Psoas muscle (tissue), 8 donors: ENCODE results near the gene RAB11FIP4. TPM values are rescaled to one million over a fixed set of nuclear protein-coding genes. Genes with fewer than 3 reads are reported as not detected.
A peak's percentile ranks its signal among the peaks of the same experiment; 100 is the strongest.

Experiments
- ATAC-seq, 4 donors: fragments of 200-7000 bp; cut with Tn5 transposase; one replicate each; pipeline ENCODE4 v1.9.1; 2020; ENCODE audit warnings: moderate library complexity in 3 of 4, mild to moderate bottlenecking in 2 of 4
- DNase-seq, 2 donors: peaks; one replicate each; pipeline ENCODE4 v3.0.0-alpha.2; 2020
- H3K27ac ChIP-seq: fragments of 200-600 bp; one replicate; pipeline ENCODE4 v1.8.0; 2022
- H3K27me3 ChIP-seq, 3 donors: fragments of 200-600 bp in 1 of 3; one replicate each; pipeline versions ENCODE4 v1.6.1 to v1.8.0; 2013 to 2022; ENCODE audit warnings: low read length in 2 of 3, mild to moderate bottlenecking in 2 of 3, moderate library complexity in 1 of 3; ENCODE audit not compliant: insufficient read depth in 3 of 3
- H3K36me3 ChIP-seq, 2 donors: fragments of 200-600 bp in 1 of 2; one replicate each; pipeline versions ENCODE4 v1.6.1 to v1.8.0; 2013 to 2022; ENCODE audit warnings: low read depth in 1 of 2, mild to moderate bottlenecking in 1 of 2, moderate library complexity in 1 of 2; ENCODE audit not compliant: insufficient read depth in 1 of 2
- H3K4me1 ChIP-seq: fragments of 200-600 bp; one replicate; pipeline ENCODE4 v1.8.0; 2022
- H3K4me3 ChIP-seq: fragments of 200-600 bp; one replicate; pipeline ENCODE4 v1.8.0; 2022; ENCODE audit warnings: mild to moderate bottlenecking
- H3K9me3 ChIP-seq: fragments of 200-600 bp; one replicate; pipeline ENCODE4 v1.8.0; 2022
- CTCF ChIP-seq: fragments of 200-600 bp; IDR thresholded peaks from one replicate; pipeline ENCODE4 v1.8.0; 2022; ENCODE audit warnings: antibody characterized with exemption
- WGBS, 3 donors: extraction: QIAGEN DNeasy Blood & Tissue Kit; methylation state at CpG; one replicate each; pipeline versions ENCODE4 v1.1.6 to v1.1.7; 2013; 5-methylcytosine and 5-hydroxymethylcytosine counted together
- intact Hi-C, 2 donors: fragments of 100-400 bp; cut with DNase I; formaldehyde crosslinking; loops; one replicate each; pipeline versions ENCODE4 v1.11.0 to v1.14.2; 2022
- polyA plus RNA-seq, 3 donors: library from polyadenylated mRNA; stranded (reverse); fragments of 200-250 nt; gene quantifications; one replicate each; pipeline ENCODE4 v1.2.3, GENCODE V29; 2013
- total RNA-seq, 4 donors: library from RNA; stranded (reverse); fragmentation: NEBNext Ultra II Directional in 2 of 4; extraction: Animal tissue kit (Norgen Biotek cat#: 25700) in 2 of 4; gene quantifications; one replicate each; pipeline versions ENCODE4 v1.2.1 to v1.2.4, GENCODE V29; 2021 to 2023
- donor health status: healthy with polysubstance abuse.
- donor health status: DM: no; HTN: no; CAD: no; lungs with moderate emphysema.
- donor health status: Bipolar disorder and iron deficiency.
- donor health status: healthy.
- donor health status: DM: yes; HTN: yes; CAD: no.
- donor health status: DM: no; HTN: no; CAD: no.
- donor health status: DM: no; HTN: no; CAD: no.
- donor health status: DM: yes; HTN: yes; CAD: no.

Gene RAB11FIP4
- total and polyA plus RNA-seq, 7 donors: 0.04 to 1.8 (median 0.41) TPM

GRCh38 chr17:31512796-31513195 lies 121.3 kb downstream of the RAB11FIP4 start:
- DNase-seq: no peak
- WGBS, 3 donors: 94 to 99% (median 95%) methylated on average over 12 of the region's 12 CpGs

GRCh38 chr17:31513731-31514427 lies 122.4 kb downstream of the RAB11FIP4 start:
- Histone ChIP-seq H3K9me3 (no peaks in the 10 kb centered on the region), H3K36me3 (no peaks in the 10 kb centered on the region), H3K4me3 (no peak overlapping the region), H3K4me1 (peaks cover 9% of the 10 kb centered on the region), H3K27ac (no peak overlapping the region), H3K27me3 (no peaks in the 10 kb centered on the region)
- intact Hi-C loops: no loop called here
- WGBS, 3 donors: 86 to 87% (median 87%) methylated on average over 15 of the region's 15 CpGs
- DNase-seq: no peak
- no peak for ATAC-seq
- TF ChIP-seq CTCF: no peak

More at GRCh38 chr17:31512796-31513195, 121.3 kb downstream of the RAB11FIP4 start:
- no peak for TF ChIP-seq CTCF
- Histone ChIP-seq H3K27ac (no peak overlapping the region), H3K9me3 (no peaks in the 10 kb centered on the region), H3K4me1 (peaks cover 9% of the 10 kb centered on the region), H3K27me3 (no peaks in the 10 kb centered on the region), H3K4me3 (no peak overlapping the region), H3K36me3 (no peaks in the 10 kb centered on the region)
- intact Hi-C loops: no loop called here
- ATAC-seq: no peak

- intact Hi-C loops: no loop called here
- no peaks in the 10 kb centered on the region for H3K27me3 ChIP-seq
- DNase-seq (no peak), ATAC-seq (no peak)
- H3K9me3 ChIP-seq: no peaks in the 10 kb centered on the region
- H3K36me3 ChIP-seq: no peaks in the 10 kb centered on the region
- H3K4me1 ChIP-seq: peaks cover 4% of the 10 kb centered on the region
- H3K27ac ChIP-seq: no peak overlapping the region
- WGBS, 3 donors: 67 to 78% (median 78%) methylated on average over 8 of the region's 8 CpGs
- H3K4me3 ChIP-seq: no peak overlapping the region
- TF ChIP-seq CTCF: no peak
These were observed 123.8 kb downstream of the RAB11FIP4 start for GRCh38 chr17:31515267-31515666.

GRCh38 chr17:31517524-31517923 lies 126.0 kb downstream of the RAB11FIP4 start:
- Histone ChIP-seq H3K4me3 (no peak overlapping the region), H3K36me3 (no peaks in the 10 kb centered on the region), H3K9me3 (no peaks in the 10 kb centered on the region), H3K27ac (no peak overlapping the region), H3K4me1 (no peaks in the 10 kb centered on the region), H3K27me3 (no peaks in the 10 kb centered on the region)
- WGBS, 3 donors: 40 to 47% (median 44%) methylated on average over 11 of the region's 11 CpGs
- peak; percentile 14 for TF ChIP-seq CTCF
- intact Hi-C loops: no loop called here
- ATAC-seq (peak in 3 of 4 donors; percentile 47 to 71 (median 57)), DNase-seq (no peak)

- no peak overlapping the region for H3K27ac ChIP-seq
- no peak for TF ChIP-seq CTCF
- H3K4me1 ChIP-seq: no peaks in the 10 kb centered on the region
- intact Hi-C loops: no loop called here
- H3K36me3 ChIP-seq: no peaks in the 10 kb centered on the region
- H3K4me3 ChIP-seq: no peak overlapping the region
- WGBS, 3 donors: 82 to 92% (median 90%) methylated on average over 4 of the region's 4 CpGs
- H3K9me3 ChIP-seq: no peaks in the 10 kb centered on the region
- no peak for DNase-seq
- no peaks in the 10 kb centered on the region for H3K27me3 ChIP-seq
- no peak for ATAC-seq
These were observed 127.0 kb downstream of the RAB11FIP4 start for GRCh38 chr17:31518478-31518877.
